CD4-positive, alpha-beta T cell treated with Interleukin-15 for 4 hours (primary cell): ENCODE results near the gene RBBP9.
"Not testable (repeated sequence)": the region's sequence is repeated elsewhere in the genome, so short reads cannot be mapped to it uniquely, and the experiment has no call there.

Source experiments
- DNase-seq: peaks from one replicate; pipeline ENCODE4 v3.0.0-alpha.2; 2020; ENCODE audit warnings: low spot score

Gene RBBP9

DNA sequence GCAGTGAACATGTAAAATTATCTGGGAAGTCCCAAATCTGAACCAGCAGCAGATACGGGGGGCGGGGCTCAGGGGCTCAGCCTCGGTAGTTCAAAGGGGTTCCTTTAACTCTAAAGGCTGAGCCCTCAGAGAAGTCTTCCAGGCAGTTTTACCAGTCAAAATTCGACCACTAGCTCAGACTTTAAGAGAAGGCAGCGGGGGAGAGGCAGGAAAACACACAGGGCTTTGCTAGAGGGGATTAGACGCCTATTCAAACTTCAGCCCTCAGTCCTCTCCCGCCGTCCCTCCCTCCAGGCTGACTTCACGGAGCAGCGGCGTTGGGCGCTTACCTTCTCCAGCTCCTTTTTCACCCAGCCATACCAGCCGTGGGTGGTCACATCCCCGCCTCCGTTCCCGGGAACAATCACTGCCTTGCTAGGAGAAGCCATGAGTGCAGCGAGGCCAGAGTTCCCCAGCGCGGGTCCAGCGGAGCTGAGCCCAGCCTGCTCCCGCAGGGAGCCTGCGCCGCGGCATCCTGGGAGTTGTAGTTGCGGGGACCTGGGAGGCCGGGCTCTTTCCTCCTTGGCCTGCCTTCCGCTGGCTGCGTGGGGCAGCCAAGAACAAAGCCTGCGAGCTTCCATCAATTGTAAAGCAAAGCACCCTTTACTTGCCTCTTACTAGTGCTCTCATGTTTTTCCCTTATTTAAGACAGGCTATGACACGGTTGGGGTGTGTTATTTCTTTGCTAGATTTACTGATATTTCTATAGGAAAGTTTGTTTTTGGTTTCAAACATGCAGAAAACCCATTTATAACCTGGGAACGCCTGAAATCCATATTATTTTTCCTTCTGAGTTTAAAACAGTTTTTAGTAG is at the start of gene RBBP9:
RBBP9 (minus strand) TSS at position 486 of the 853 bp plus-strand sequence; CDS start at position 428, 58 bp downstream.
- peak; percentile 71 for DNase-seq

DNA sequence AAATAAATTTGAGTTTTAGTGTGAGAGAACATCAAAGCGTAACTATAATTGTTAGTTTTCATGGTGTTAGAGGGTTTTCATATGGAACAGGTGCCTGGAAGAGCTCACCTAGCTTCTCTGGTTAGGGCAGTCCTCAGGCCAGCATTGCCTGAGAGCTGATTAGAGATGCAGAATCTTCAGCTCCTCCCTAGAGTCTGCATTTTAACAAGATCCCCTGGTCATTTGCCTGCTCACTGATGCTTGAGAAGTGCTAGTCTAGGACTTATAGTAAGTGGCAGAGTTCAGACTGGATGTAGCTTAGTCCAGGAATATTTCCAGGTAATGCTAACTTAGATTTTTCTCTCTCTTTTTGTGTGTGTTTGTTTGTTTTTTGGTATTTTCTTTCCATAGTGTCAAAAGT is 48.5 kb upstream of the RBBP9 start:
- DNase-seq: no peak

DNA sequence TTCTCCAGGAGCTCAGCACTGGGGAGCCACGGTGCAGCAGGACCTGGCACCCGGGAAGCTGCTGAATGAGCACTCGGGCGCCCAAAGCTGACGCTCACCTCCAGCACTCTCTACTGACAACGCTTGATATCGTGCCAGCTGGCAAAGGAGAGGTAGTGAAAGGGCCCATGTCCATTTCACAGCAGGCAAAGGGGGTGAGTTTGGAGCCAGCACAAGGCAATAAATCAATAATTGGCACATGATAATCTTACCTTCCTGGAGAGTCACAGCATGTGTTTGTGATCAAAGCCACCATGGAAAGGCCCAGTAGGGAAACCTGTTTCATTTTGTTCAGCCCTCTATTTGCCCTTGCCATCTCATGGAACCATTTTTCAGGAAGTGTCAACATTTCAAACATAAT is 46.9 kb upstream of the RBBP9 start:
- DNase-seq: no peak

DNA sequence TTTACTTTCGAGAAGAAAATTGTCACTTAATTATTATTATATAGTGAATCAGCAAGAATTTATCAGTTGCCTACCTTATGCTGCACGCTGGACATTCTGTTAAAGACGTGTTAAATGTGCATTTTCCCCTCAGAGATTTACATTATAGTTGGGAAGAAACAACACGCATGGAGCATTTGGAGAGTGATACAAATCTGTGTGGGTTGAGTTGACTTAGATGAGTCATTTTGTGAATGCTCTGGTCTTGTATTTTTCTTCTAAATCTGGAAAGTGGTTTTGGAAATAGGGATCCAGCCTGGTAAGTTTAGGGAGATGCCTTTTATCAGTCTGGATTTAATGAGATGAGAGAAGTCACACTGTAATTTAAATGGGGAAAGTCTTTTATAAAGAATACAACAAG is 46.2 kb upstream of the RBBP9 start:
- no peak for DNase-seq

DNA sequence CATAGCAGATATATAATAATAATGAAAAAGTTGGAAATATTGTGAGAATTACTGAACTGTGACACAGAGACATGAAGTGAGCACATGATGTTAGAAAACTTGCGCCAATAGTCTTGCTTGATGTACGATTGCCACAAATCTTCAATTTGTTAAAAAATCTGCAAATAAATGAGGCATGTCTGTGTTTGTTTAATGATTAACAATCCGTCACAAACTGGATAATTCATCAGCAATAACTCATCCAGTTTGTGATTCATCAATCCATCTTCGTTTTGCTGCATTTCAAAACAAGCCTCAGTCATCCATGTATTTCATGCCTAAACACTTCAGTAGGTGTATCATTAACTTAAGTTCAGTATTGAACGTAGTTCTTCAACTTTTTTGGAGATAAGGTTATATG is 44.7 kb upstream of the RBBP9 start:
- no peak for DNase-seq

DNA sequence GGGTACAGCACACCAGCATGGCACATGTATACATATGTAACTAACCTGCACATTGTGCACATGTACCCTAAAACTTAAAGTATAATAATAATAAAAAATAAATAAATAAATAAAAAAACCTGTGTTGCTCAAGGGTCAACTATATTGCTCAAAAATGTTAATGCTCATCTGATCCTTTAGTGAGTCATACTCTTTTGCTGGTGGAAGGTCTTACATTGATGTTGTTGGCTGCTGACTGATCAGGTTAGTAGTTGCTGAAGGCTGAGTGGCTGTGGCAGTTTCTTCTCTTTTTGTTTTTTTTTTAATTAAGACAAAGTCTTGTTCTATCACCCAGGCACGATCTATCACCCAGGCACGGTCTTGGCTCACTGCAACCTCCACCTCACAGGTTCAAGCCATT is 40.6 kb upstream of the RBBP9 start:
- no peak for DNase-seq

DNA sequence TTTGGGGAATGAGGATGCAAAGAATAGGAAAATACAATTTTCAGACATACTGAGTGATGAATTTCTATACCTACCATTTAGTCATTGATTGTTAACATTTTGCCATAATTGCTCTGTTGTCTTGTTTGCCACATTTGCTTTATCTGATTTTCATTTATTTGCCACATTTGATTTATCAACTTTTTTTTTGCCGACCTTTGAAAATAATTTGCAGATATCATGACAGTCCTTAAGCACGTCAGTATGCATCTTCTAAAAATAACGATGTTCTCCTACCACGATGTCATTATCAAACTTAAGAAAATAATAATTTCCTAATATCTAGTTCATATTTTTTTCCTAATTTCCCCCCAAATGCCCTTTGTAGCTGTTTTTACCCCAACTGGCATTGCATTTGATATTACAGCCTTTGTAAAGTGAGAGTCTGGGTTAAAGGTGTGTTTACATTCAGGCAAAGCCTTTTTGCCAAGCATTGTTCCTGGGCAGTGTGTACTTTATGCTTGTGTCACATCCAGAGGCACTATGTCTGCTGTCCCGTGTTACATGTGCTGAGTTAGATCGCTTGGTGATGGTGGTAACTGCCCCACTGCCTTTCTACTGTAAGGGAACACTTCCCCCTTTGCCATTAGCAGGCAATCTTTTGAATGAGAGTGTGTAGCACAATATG is 37.1 kb upstream of the RBBP9 start:
- no peak for DNase-seq

DNA sequence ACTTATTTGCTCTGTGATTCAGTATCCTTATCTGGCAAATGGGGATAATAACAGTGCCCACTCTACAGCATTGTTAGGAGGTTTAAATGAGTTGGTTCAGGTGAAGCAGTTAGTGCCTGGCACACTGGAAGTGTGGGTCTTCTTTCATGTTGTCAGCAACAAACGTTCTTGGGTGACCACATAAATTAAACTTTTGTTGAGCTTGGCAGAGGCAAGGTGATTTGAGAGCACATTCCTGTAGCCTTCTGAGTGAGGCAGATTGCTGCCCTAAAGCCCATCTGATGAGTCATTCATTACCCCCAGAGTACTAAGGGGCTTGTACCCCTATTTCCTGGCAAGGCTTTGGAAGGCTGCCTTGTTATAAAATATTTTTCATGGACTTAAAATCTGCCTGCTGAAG is 36.5 kb upstream of the RBBP9 start:
- no peak for DNase-seq

DNA sequence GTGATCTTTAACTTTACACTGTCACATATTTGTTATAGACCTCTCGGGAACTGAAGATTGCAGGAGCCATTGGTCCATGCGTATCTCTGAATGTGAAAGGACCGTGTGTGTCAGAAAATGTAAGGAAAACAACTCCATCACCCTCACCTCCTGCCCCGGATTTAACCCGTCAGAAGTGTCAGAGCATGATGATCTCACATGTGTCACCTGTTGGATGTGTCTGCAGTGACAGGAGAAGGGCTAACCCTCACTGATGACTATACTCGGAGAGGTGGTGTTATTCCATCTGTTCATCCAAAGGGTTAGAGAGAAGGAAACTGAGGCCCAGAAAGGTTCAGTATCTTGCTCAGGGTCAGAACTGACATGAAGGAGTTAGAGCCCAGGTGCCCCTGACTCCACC is 35.6 kb upstream of the RBBP9 start:
- no peak for DNase-seq

DNA sequence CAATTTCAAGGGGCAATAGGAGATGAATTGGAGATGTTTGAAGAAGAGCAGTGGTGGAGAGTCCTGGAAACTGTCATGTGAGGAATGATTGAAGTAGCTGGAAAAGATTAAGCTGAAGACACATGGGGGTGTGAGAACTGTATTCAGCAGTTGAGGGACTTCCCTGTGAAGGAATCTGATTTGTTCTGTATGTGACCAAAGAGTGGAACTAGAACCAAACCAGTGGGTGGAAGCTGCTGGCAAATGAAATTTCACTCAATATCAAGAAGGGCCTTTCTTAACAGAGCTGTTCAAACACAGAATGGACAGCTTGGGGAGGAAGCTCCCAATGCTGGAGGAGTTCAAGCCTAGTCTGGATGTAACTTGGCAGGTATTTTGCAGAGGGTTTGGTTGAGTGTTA is 32.0 kb upstream of the RBBP9 start:
- DNase-seq: no peak

DNA sequence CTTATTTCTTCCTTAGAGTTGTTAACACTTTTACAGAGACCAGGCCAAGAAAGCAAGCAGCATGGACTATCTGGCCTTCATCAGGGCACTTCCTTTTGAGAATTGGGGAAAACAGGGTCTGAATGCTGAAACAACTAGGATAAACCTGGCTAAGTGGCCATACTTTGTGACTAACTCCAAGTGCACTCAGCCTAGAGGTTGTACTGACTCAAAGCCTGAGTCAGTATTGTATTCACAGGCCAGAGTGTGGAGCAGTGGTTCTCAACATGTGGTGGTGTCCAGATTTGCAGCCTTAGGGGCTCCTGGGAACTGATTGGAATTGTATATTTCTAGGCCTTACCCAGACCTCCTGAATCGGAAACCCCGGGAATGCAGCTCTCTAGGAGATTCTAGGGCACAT is 30.8 kb upstream of the RBBP9 start:
- DNase-seq: no peak

DNA sequence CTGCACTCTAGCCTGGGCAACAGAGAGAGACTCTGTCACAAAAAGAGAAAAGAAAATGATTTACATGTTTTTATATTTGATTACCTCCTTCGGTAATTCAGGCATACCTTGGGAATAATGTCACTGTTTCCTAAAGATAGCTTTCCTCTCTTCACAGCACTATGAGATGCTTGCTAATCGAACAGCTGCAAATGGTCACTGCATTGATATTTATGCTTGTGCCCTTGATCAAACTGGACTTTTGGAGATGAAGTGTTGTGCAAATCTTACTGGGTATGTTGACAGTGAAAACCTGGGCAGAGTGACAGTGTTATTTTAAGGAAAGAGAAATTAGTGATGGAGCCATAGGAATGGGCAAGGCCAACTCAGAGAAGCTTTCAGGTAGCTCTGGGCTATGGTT is 30.3 kb upstream of the RBBP9 start:
- no peak for DNase-seq

DNA sequence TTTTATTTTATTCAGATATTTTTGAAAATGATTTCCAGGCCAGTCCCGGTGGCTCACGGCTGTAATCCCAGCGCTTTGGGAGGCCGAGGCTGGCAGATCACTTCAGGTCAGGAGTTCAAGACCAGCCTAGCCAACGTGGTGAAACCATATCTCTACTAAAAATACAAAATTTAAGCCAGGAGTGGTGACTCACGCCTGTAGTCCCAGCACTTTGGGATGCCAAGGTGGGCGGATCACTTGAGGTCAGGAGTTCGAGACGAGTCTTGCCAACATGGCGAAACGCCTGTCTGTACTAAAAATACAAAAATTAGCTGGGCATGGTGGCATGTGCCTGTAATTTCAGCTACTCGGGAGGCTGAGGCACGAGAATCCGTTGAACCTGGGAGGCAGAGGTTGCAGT is 29.7 kb upstream of the RBBP9 start:
- not testable (repeated sequence) for DNase-seq

DNA sequence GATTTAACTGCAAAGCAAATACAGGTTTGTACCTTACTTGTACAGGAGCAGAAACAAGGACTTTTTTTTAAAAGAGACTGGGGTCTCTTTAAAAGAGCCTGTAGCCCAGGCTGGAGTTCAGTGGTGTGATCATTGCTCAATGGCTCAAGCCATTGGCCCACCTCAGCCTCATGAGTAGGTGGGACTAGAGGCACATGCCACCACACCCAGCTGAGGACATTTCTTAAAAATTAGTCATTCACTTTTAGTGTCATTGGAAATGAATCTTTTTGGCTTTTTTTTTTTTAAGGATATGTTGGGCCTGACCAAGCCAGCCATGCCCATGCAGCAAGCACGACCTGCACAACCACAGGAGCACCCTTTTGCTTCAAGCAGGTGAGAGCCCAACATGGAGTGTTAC is 27.6 kb upstream of the RBBP9 start:
- DNase-seq: no peak

DNA sequence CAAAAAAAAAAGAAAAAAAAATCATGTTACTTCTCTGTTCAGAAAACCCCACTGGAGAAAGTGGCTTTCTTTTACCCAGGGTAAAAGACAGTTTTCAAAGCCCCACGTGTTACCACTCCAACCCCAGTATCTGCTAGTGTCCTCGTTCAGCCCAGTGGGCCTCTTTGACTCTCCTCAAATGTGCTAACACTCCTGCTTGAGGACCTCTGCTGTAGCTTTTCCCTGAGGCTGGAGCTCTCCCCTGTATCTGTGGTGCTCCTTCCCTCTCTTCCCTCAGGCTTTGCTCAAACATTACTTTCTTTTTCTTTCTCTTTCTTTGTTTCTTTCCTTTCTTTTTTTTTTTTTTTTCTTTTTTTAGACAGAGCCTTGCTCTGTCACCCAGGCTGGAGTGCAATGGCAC is 26.0 kb upstream of the RBBP9 start:
- DNase-seq: no peak

DNA sequence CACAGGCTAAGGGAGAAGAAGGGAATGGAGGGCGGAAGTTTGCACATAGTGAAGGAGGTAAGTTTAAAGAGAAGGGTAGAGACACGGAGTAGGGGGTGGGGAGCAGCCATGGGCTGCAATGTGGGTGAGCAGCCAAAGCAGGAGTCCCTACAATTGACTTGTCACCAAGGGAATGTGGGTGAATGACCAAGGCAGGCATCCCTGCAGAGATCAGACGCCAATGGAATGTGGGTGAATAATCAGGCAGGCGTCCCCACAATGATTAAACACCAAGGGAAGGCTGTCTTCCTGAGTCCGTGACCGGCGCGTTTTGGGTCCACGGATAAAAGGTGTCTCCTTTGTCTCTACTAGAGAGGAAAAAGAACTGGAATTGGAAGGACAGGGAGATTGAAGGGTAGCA is 25.0 kb upstream of the RBBP9 start:
- DNase-seq: not testable (repeated sequence)

DNA sequence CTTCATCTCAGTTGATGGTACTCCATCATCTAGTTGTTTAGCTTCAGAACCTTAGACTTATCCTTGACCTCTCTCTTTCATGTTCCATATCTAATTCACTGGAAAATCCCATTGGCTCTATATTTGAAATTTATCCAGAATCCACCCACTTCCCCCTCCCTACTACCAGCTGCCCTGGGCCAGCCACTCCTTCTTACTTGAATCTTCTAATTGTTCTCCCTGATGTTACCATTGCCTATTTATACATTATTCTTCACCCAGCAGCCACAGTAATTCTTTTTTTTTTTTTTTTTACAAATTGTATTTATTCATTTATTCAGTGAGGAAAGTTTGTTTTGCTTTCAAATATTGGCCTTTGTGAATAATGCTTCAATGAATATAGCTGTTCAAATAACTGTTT is 18.9 kb upstream of the RBBP9 start:
- no peak for DNase-seq

DNA sequence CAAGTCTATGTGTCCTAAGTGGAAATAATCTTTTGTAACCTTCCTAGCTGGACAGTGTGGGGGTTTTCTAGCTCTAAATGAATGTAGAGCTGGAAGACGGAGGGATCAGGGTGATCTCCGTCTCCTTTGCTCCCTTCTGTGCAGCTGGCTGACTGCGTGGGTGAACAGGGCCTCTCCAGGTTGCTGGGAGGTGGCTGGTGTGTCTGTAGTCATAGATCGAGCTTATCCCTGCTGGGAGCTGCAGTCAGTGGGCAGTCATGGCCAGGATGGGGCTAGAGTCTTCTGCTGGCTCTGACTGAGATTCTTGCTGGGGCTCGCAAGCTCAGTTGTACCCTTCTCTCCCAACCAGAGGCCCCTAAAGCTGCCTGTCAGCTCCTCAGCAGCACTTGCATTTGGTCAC is 17.1 kb upstream of the RBBP9 start:
- no peak for DNase-seq

DNA sequence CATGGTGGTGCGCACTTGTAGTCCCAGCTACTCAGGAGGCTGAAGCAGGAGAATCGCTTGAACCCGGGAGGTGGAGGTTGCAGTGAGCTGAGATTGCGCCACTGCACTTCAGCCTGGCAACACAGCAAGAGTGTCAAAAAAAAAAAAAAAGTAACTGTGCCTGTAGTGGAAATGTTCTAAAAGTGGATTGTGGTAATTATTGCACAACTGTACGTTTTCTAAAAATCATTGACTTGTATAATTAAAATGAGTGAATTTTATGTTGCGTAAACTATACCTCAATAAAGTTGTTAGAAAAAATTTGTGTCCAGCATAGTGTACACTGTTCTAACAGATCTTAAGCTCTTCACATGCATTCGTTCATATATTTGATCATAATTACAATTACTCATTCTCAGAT is 16.2 kb upstream of the RBBP9 start:
- no peak for DNase-seq

DNA sequence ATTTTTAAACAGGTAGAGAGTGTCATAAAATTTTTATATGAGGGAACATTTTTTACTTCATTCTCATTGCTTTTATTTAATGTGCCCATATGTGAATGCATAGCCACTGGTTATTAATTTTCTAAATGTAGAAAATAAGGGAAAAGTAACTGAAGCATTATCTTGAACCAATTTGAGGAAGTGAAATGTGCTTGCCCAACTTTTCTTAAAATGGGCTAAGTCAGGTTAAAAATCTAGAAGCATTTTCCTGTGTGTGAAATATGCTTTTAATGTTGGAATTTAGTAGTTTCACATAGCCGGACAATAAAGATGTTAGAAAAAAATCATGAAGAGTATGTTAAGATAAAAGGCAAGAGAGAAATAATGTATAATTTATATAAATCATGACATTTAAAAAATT is 14.5 kb upstream of the RBBP9 start:
- no peak for DNase-seq

DNA sequence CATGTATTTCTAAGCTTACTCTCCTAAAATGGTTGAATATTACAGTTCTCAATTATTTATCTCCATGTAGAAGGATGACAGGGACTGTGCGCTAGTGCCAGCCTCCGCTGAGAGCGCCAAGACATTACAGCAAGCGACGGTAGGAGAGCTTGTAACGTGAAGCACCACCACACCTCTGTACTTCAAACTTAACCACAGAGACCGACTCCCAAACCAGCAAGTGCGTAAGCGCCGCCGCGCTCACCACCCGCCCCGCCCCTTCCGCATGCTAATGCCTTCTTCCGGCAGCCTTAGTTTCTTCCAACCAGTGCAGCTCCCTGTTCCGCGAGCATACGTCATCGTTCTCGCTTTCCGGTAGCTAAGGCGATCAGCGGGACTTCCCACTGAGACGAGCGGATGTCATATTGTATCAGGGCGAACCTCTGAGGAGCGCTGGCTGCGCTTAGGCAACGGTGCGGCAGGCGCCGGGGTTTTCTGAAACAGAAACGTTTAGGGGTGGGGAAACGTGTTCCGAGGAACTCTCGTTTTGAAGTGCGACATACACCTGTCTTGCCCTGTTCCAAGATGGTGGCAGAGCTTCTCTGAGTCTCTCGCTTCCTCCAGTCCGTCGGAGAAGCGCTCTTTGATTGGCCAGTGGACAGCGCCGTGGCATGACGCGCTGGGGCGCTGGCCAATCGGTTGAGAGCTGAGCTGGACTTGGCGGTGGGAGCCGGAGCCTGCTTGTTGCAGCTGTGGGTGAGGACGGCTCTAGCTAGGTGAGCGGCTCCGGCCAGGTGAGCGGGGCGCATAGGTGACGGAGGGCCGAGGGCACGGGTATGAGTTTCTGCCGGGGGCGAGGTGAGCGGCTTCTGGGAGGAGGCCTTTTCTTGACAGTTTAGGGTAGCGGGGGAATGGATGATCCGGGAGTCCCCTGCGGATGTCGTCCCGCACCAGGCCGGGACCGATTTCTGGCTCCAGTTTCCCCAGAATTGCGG is 10.5 kb upstream of the RBBP9 start, which contains the start of gene SEC23B:
SEC23B (plus strand) TSS at position 723 of the 974 bp plus-strand sequence. CDS start 2,896 bp downstream, outside the sequence.
- DNase-seq: peak; percentile 96

DNA sequence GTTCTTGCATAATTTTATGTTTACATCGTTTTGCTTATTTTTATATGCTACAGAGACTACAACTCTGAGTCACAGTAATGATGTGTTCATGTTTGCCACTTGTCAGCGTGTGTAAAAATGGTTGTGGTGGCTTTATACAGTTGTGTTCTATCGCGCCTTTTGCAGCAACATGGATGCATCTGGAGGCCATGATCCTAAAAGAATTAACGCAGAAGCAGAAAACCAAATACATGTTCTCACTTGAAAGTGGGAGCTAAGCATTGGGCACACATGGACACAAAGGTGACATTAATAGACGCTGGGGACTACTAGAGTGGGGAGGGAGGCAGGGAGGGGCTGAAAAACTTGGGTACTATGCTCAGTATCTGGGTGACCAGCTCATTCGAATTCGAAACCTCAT is 9.7 kb upstream of the RBBP9 start:
- peak; percentile 15 for DNase-seq
